RPMI7951 (cell line): Measurements from ENCODE around the gene GRB14. TPM values are rescaled to one million over a fixed set of nuclear protein-coding genes. Genes with fewer than 3 reads are reported as not detected.

Experiments
- DNase-seq: peaks from one replicate; pipeline ENCODE4 v3.0.0-alpha.2; 2012; ENCODE audit warnings: low read depth
- total RNA-seq: library from RNA; depleted of rRNA; stranded (reverse); fragments of >200 nt; shearing (Covaris generic); gene quantifications from 2 replicates; pipeline ENCODE4 v1.2.3, GENCODE V29; 2014

Gene GRB14
- total RNA-seq, 1 experiment from 2014 or later = not detected

DNA sequence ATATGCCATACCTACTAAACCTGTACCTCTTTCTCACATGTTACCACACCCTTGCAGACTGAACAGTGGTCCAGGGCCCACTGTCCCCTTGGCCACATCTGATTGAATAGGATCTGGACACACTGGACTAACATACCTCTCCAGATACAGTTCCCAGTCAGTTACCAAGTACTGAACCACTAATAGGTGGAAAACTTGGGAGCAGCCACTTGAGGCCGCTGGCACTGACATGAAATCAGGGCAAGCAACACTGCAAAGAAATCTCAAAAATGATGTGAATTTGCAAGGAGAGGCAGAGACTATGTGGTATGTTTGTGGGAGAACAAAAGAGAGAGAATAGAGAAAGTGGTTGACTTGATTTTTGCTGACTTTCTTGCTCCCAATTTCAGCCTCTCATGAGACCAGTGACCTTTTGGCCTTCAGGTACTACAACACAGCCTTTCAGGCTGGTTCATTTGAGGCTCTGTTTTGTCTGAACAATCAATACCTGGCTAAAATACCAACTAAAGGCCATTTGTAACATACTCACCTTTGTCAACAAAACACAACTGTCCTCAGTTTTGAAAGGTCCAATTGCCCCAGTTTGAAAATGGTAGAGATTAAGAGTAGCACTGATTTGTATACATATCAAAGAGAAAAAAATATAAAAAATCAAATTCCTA, 7.8 kb downstream of the GRB14 start:
- DNase-seq = no peak

DNA sequence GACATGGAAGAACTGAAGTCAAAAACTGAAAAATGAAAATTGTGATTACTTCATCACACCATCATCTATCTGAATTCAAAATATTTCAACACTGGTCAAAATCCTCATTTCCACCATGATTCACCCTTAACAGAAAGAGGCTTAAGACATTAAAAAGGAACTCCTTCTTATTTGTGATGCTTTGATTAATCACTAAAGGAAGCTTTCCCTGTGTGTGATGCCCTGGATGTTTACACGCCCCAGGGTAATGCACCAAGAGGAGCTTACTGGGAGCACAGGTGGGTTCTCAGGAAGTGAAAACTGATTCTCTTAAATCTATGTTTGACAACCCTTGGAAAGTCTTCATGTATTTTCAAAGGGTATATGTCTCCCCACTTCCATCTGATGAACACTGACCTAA, 11.5 kb downstream of the GRB14 start:
- DNase-seq = no peak

DNA sequence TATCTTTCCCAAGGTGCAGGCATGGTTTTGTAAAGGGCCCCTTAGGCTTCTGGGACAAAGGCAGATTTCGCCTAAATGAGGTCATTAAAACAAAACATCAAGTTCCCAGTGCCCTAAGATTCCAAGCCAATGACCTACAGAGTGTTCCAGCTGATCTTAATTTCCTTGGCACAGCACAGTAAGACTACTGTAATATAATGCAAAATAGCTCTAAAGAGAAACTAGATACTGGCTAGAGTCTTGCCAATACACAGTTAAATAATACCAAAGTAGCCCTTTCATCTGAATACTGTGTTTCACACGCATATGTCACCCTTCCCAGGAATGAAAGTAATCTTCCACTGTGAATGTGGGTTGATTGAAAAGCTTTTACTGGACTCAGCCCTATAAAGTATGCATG, 14.7 kb downstream of the GRB14 start:
- peak; percentile 3 for DNase-seq

DNA sequence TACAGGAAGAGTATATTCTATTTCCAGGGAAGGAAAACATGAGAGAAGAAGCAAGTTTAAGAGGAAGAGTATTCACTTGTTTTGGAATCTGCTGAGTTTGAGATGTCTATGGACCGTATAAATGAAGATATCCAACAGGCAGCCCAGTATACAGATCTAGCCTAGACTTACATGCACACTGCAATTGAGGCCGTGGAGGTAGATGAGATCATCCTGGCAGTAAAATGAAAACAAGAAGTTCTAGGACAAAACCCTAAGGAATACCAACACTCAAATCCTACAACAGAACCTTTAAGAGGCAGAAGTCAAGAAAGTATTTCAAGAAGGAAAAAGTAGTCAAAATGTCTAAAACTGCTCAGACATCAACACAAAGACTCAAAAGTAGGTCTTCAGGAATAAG, 16.0 kb downstream of the GRB14 start:
- no peak for DNase-seq

DNA sequence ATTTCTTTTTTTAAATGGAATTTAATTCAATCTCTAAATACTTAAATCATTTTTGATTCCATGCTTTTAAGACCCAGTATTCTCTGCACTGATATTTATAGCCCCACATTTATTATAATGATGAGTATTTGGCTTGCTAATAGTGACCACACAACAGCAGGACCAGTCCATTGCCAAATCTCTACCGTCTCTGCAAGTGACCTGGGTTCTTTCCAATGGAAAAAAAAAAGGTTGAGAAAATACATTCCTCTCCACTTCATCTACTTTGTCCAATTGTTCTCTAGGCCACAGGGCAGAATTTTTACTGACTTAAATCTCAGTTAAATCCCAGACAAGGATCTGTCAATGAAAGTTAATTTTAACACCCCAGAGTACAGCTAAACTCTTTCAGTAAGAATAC, 20.5 kb downstream of the GRB14 start:
- DNase-seq = no peak

DNA sequence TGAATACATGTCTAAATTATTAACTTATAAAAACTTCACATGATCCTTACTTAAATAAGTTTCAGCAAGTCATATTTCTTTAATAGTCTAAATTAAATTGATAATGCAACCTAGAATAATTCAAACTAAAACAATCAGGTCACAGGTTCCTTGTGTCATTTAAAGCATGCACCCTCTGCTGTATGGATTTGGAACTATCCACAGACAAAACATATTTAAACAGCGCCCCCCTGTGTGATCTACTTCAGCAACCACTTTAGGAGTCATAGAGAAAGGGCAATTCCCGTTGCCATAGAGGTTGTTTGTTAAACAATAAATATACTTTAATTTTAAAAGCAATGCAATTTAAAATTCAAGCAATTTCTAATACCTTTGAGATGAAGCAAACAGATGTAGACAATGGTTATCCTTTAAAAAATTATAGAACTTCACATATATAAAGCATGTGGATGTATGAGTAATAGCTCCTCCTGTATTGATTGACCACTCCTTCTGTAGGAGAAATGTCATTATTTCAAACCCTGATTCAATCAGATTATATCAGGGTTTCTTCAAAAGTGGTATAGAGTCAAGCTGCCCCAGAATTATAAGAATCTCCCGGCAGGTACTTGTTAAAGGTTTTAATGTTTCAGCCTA, 21.2 kb downstream of the GRB14 start:
- peak; percentile 28 for DNase-seq

DNA sequence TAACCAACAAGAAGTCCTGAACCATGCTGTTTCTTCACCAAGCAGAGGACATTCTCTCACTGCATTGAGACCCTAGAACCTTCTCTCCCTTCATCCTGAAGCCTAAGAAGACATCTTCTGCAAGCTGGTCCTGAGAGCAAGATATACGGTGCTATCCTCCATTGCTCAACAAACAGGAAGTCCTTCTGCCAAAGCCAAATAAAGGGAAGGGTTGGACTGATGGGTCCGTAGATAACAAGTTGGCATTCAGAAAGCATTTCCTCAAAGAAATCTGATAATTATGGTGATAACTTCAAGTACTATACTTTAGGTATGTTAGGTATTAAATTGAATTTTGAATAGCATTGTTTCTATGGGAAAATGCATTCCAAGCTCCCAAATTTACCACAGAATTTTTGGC, 23.3 kb downstream of the GRB14 start:
- no peak for DNase-seq

DNA sequence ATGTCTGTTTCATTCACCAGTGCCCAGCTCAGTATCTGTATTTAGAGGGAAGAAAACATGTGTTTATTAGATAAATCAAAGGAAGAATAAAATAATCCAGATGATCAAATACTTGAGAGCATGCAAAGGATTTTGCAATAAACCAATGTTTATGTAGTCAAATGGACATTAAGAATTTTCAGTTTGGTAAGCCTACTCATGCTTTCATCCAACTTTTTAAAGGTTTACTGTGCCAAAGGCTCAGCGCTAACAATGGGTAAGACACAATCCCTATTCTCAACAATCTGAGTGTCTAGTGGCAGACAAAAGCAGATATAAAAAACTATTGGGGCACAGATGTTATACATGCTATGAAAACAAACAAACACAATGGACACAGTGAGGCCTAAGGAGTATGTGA, 26.3 kb downstream of the GRB14 start:
- DNase-seq = no peak

DNA sequence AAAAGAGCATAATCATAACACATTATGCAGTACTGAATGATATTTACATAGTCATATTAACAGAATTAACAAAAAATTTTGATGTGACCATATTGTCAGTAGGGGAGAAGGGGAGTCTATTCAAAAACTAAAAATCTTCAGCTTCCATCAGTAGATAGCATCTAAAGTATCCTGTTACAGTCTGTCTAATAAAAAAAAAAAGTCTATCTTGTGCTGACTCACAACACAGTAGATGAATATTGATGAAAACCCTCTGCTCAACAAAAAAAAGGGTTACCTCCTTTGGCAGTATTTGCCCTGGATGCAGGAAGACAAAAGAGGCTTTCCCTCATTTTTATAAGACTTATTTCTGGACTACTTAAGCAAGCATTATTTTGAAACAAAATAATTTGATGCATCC, 27.3 kb downstream of the GRB14 start:
- DNase-seq = no peak

DNA sequence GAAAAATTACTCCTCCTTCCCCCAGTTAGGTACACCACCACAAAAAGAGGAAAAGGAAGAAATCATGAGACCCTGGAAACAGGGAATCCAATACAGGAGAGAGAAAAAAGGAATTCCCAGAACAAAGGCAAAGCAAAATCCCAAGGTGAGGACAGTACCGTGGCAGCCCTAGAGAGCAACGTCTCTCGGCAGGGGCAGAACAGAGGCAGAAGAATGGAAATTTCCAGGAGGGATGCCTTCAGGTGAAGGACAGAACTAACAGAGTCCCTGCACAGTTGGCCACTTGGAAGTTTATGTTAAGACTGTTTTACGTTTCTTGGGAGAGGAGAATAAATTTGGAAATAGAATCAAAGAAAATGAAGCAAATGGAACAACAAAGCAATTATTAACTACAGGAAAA, 27.7 kb downstream of the GRB14 start:
- DNase-seq = no peak

DNA sequence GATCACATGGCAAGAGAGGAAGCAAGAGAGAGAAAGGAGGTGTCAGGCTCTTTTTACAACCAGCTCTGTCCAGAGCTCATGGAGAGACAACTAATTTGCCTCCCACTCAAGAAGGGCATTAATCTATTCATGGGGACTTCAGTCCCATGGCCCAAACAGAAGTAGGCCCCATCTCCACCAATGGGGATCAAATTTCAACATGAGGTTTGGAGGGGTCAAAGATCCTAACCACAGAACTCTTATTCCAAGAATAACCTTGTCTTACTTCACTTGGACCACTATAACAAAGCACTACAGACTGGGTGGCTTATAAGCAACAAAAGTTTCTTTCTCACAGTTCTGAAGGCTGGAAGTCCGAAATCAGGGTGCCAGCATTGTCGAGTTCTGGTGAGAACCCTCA, 31.8 kb downstream of the GRB14 start:
- DNase-seq = peak; percentile 23

DNA sequence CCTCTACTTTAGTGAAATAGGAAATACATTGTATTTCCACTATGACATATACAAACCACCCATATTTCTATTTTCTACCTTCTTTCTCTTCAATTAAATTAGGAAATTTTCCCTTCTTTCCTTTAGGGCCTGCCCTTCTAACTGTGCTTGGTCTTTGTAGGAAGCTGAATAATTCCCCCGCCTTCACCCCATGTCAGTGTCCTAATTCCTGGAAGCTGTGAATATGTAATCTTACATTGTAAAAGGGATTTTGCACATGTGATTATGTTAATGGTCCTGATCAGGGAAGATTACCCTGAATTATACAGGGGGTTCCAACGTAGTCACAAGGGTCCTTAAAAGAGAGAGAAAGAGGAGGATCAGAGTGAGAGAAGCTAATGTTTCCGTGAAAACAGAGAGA, 40.2 kb downstream of the GRB14 start:
- DNase-seq = no peak

DNA sequence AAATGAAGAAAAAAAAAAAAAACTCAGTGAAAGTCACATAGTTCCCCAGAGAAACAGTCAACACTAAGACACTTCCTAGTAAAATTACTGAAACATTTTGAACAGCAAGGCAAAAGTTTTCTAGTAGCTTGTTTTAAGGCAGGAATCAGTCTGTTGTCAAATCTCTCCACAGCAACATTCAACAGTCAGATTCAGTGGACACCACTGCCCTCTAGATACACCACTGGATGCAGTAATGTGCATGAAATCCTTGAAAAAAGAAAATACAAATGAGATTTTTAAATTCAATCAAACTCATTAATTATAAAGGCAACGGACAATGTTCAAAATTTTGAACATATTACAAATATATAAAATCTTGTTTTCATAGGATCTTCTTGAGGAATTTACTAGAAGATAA, 46.4 kb downstream of the GRB14 start:
- DNase-seq = no peak

DNA sequence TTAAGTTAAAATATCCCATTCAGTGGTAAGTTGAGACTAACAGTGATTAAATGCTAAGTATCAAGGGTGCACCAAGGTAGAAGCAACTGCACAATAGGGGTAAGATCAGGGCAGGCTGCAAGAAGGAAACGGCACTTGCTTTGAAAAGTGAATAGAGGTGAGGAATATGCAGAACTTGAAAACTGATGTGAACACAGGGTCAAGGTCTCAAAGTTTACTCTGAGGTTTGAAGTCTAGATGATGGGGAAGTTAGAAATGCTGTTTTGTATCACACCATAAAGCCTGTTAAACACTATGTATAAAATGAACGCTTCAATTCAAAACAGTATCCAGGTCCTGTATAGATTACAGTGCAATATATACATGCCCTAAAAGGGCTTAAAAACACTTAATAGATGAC, 50.8 kb downstream of the GRB14 start:
- no peak for DNase-seq

DNA sequence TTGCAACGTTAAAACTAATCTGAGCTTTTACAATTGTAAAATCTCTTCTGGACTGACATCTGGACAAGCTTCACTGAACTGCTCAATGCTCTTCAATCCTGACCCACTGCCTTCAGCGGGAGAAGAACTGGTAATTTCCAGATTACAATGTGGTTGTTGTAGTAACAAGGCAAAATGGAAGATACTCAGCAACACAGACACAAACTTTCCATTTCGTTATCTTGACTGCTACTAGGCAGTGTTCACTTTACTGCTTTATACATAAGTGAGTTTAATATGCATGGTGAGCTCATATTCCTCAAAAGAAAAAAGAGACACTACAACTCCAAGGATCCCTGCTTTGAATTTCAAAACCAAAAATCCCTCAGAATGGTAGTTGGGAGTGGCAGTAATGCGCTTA, 51.9 kb downstream of the GRB14 start:
- DNase-seq = no peak

DNA sequence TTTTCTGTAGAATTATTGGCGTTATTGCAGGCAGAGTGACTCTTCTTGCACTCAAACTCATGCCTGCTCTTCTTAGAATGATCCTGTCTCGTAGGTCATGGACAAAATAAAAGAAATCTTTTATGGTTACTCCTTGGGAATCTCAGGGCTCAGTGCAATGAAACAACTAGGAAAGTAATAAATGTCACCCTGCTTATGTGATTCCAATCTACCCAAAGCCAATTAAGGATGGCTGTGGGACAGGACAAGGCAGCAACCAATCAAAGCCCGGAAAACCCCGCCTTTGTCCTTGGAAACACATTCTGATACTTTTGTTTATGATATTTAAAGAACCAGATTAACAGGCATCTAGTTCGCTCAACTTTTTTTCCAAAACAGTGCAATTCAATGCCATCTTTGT, 53.0 kb downstream of the GRB14 start:
- DNase-seq = no peak

DNA sequence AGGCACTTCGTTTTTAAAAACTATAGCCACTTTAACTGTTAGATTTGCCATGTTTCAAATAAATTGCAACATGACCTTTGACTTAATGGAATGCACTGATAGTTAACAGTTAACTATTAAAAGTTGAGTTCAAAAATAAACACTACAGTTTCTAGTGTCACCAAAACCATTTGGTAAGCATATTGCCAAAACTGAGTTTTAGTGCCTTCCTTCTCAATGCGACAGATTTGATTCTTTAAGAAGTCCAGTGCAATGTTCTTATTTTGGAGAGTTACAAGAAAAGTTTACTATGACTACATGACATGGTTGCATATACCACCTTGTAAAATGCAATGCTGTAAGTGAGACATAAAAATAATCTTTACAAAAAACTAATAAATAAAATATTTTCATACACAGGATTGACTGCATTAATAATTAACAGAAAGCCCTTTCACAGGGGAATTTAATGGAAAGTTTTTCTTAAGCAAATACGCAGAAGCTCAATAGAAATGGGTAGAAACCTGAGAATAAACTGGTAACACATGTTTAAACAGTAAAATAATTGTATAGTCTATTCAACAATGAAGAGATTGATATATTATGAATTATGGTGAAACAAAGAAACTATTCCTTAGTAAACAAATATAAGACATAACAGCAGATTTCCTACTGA, 53.8 kb downstream of the GRB14 start:
- DNase-seq = no peak

DNA sequence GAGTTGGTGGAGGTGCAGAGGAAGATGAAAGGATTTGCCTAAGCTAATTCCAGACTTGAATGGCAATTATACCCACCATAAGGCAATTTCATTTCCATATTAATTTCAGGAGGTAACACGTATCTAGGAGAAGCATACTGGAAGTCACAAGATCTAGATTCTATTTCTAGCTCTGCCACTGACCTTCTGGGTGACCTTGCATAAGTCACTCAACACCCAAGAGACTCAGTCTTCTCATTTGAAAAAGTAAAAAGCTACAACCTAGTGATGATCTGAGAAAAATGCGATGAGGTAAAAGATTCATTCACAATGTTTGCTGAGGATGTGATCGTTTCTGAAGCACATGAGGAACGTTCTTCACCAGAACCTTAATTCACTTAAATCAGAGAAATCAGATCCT, 55.9 kb downstream of the GRB14 start:
- DNase-seq = no peak

DNA sequence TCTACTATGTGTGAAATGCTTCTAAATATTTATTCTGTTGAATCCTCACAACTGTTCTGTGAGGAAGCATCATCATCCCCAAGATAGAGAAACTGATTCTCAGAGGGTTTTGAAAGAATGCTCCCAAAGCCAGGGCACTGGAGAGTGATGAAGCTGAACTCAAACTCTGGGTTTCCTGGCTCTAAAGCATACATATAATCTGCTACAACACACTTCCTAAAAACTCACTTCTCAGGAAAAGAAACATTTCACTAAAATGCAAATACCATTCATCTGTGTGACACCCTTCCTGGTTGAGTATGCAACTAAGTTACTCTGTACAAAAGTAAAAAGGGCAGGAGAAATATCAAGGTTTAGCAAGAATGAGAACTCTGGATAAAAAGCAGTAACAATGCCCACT, 58.6 kb downstream of the GRB14 start:
- no peak for DNase-seq

DNA sequence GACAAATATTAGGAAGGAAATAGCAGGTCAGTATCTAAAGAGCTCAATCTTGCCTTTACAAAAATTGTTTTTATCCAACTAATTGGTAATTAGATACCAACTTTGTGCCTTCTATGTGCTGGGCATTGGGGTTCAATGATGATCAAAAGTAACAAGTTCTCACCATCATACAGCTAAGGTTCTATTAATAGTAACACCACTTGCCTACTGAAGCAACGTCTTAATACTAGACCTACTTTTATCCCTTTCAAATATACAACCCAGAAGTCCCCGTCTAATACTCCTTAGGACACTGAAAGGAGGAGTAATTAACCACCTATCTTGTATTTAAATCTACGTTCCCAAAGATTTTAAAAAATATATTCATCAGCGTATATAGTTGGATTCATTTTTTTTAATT, 59.3 kb downstream of the GRB14 start:
- no peak for DNase-seq

DNA sequence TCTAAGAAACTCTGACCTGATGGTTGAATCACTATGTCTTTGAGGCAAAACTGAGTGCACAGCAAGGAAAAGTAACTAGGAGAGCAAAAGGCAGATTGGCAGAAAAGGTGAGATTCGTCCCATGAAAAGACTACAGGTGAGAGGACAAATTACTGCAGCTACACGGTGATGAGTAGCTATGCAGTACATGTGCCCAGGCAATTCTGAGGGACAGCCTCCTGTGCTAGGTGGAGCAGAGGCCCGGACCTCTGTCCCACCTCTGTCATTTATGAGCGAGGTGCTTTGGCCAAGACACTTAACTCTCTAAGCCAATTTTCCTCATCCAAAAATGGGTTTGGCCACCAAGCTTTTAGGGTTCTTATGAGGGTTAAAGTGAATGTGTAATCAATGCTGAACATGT, 59.9 kb downstream of the GRB14 start:
- no peak for DNase-seq

DNA sequence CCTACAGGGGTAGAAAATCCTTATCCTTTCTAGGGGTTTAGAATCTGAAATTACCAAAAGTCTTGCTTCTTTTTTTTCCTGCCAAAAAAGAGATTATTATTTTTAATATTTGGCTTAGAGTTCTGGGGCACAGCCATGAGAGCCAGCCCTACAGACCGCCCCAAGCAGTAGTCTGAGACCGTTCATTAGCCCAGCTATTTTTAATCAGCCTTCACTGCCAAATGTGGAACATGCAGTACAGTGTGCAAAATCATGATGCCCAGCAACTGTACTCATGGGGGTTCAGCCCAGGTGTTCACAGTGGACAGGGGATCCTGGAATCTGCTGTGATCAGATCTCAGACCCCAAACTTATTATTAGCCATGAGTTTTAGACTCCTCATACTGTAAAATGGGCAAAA, 60.4 kb downstream of the GRB14 start:
- DNase-seq = no peak

DNA sequence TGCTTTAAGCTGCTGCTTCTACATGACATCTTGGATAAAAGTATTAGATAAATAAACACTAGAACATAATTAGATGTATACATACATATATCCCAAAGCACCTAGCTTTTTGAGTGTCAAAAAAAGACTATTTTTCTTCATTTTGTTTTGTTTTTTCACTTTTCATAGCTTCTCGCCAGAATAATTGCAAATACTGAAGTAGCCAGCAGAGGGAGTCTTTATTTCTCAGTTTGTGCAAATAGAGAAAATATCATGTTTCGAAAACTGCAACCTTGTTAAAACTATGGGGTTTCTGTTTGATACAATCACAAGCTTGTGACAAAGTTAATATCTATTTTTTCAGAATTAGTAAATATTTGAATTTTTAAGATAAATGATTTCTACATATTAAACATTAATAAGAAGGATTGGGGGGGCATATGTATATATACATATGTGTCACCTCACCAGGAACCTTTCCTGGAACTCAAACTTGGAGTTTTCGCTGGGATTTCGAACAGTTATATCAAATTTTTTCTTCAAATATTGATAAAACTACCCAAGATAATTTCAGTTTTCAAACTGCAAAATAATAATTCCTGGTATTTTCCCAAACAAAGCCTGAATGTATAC, 61.0 kb downstream of the GRB14 start:
- DNase-seq = no peak
